Epithelial cell of prostate (primary cell): ENCODE results near the gene NECAB3.

Source experiments
- DNase-seq: peaks from one replicate; pipeline ENCODE4 v3.0.0-alpha.2; 2011; ENCODE audit warnings: low read depth, low spot score
- H3K27ac ChIP-seq: fragments of 450-650 bp; 2 replicates; pipeline ENCODE4 v1.5.1; 2017; ENCODE audit warnings: mild to moderate bottlenecking

Gene NECAB3

DNA sequence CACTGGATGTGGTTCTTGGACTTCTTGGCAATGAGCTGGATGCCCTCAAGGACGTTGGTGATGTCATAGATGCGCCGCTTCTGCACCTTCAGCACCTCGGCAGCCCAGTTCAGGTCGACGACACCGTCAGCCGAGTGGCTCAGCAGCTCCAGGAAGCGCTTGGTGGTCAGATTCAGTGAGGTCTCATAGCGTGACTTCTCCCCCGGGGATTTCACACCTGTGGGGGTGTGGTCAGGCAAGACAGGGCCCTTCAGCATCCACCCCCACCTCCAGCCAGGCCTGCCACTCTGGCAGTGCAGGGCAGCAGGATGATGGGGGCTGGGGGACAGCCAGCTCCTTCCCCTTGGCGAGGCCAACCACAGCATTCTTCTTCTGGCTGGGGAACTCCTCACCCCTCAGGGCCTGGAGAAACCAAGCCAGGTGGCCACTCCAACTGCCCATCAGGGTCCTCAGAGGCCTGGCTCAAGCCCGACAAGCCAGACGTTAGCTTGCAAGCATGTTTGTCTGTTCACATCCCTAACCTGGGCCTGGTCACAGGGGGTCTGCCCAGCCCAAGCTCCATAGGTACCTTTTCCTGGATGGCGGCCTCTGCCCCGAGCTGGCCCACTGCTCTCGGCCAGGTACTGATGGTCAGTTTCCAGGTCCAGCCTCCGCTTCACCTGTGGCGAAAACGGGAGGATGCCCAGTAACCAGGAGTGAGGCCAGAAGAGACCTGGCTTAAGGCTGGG, 5.7 kb upstream of the NECAB3 start:
- DNase-seq: no peak

DNA sequence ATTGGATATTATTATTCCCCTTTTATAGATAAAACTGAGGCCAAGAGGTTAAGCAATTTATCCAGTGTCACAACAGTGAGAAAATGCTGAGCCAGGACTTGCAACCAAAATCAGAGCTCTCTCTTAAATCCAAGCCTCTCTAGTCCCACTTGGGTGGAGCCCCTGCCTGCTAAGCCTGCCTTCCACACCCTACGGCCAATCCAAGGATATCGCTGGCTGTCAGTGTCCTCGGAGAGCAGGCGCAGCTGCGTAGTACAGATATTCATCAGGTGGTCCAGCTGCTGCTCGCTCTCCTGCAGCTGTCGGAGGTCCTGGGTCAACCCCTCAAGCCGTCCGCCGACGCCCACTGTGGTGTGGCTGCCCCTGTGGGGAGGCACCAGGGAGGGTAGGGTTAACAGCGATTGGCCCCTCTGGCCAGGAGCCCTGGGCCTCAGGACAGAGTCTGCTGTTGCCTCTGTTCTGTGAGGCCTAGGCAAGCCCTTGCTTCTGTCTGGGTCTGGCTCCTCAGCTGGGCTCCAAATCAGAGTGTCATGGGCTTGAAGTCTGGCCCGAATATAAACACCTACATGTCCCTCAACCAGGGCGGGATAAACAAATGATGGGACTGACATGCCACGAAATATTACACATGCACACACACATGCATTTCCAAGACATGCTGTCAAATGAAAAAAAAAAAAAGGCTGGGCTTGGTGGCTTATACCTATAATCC, 3.9 kb upstream of the NECAB3 start:
- DNase-seq: no peak
- no peak overlapping the region for H3K27ac ChIP-seq

More for the DNA sequence above, 5.7 kb upstream of the NECAB3 start:
- H3K27ac ChIP-seq: no peak overlapping the region

DNA sequence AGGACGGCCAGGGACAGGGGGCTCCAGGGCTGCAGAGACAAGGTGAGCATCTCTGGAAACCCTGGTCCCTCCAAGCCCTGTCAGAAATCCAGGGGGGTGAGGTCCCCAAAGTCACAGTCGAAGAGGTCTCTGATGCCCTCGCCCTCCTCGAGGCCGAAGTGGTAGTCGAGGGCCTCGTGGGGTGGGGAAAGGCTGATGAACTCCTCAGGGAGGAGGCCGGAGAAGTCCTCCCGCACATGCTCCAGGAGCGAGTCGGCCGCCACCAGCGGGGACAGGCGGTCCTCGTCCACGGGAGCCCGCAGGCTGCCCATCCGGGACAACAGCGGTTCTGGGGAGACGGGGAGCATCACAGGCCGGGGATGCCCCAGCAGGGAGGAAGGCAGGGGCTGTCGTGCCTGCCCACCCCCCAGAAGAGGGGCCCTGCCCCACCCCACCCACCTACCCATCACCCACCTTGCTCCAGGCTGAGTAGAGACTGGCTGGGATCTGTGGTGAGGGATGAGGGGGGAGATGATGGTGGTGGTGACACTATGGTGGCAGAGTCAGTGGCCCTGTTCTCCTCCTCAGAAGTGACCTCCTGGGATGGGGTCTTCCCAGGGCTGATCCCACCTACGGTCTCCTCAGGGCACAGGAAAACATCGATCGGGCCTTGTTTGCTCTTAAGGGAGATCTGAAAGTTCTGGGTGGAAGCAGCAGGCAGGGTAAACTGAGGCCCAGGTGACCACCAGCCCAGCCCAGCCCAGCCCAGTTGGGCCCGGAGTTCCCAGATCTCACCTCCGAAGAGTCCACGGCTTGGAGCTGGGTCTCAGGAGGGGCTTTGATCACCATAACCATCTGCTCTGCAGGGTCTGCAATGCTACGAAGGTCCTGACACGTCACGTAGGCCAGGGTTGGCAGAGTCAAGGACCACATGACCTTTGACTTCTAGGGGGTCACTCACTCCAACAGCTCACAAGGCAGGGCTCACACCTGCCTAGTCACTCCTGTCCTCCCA, 2.7 kb upstream of the NECAB3 start:
- no peak overlapping the region for H3K27ac ChIP-seq
- DNase-seq: no peak

DNA sequence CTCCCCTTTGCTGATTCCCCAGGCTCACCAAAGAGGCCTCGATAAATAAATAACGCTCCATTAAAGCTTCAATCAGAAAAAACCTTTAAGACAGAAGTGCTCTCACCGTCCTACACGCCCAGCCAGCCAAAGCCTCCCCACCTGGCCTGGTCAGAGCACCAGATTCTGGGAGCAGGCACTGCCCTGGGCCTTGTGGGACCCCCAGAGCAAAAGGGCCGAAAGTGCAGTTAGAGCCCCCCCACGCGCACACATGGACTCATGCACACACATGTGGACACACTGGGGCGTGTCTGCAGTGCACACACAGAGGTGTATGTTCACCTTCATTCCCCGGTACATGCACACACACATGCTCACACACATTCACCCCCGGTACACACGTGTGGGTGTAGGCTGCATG, 1.9 kb upstream of the NECAB3 start:
- no peak overlapping the region for H3K27ac ChIP-seq
- no peak for DNase-seq

DNA sequence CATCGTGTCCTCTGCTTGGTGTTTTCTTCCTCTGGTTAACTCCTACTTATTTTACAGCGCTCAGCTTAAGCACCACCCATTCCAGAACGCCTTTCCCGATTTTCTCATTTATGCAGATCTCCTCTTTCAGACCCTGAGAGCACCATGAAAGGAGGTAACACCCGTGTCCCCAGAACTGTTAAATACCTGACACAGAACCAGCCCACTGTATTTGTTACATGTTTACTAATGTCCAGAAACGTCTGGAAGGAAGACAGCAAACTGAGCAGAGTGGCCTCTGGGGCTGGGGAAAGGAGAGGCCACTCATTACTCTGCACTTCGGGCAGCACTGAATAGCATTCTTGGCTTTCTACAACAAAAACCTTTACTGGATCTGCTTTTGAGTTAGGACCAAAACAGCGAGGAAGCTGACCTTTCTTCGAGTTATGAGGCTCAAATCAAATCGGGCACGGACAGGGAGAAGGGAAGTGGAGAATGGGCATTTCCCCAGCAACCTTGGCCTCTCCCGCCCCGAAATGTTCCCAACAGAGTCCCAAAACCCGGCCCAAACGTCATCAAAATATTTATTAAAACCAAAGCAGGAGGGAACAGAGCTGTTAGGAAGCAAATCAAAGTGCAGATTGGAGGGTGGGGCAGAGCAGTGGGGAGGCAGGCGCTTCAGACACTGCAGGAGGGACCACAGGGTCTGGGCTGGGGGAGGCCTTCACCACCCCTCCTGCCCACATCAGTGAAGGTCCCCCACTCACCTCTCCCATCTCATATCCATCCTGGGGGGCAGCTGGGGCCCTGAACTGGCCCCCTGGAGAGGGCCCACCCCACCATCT, 1.1 kb upstream of the NECAB3 start:
- DNase-seq: no peak

DNA sequence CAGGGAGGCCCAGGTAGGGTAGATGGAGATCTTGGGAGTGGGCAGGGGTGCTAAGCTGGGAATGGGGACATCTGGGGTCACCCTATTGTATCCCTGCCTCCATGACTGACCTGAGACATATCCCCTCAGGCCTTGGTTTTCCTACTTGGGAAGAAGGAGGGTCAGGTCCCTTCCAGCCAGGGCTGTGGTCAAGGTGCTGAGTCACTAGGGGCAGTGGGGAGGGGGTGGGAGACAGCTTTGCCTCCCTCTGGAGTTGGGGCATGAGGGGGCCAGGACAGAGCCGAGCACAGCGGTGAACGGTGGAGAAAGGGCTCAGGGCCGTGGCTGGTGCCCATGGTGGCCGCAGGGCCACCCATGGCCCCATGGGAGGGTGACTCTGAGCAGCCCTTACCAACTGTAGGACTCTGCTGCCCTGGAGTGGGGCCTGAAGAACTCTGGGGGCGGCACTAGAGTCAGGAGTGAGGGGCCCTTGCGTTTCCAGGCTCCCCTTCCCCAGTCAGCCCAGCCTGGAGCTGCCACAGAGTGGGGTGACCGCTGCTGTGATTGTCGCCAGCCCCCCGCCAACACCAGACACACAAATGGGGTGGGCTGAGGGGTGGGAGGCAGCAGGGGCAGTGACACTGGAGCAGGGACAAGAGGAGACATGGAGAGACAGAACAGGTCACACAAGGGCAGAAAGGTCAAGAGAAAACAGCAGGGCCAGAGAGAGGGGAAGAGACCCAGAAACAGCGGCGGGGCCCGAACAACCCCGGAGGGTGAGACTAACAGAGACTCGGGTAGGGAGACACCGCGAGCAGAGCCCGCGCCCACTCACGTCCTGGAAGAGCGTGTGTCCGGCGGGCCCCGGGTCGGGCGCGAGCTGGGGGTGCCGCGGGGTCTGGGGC, 576 bp downstream of the NECAB3 start:
- DNase-seq: no peak

More for the DNA sequence above, 1.1 kb upstream of the NECAB3 start:
- H3K27ac ChIP-seq: no peak overlapping the region

DNA sequence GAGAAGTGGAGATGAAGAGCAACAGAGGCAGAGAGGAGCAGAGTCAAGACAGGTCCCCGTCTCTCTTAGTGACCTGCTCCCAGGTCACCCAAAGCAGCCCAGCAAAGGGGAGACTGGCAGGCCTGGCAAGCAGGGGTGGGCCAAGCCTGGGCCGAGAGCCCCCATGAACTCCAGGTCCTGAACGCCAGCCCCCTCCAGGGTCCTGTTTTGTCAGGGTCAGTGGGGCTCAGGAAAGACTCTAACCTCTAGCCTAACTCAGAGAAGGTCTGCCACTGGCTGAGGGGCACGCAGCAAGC, 1.2 kb downstream of the NECAB3 start:
- no peak overlapping the region for H3K27ac ChIP-seq
- no peak for DNase-seq

More for the DNA sequence above, 576 bp downstream of the NECAB3 start:
- no peak overlapping the region for H3K27ac ChIP-seq

DNA sequence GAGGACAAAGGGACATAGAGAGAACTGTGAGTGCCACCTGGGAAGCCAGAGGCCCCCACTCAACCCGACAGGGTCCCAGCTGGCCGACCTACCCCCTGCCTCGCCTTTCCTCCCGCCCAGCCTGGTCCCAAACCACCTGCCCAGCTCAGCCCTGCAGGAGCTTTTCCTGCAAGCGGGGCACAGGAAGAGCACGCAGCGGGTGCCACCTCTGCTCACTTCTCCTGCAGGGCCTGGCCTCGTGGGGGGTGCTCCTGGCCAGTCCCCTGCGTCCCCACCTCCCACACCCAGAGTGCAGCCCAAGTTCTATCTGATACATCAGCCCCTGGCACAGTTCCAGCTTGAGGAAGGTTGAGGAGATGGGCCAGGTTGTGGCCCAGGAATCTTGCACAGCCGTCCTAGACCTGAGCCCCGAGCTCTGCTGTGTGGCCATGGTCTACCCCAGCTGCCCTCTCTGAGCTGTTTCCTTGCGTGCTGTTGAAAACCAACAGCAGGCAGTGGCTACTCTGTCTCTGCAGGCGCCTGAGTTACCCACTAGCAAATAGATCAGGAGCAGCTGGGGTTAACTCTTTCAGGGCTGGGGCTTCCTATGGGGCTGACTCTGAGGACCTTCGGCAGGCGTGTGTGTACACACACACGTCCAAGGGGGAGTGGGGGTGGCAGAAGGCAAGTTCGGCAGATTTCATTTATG, 1.7 kb downstream of the NECAB3 start:
- no peak overlapping the region for H3K27ac ChIP-seq
- no peak for DNase-seq

DNA sequence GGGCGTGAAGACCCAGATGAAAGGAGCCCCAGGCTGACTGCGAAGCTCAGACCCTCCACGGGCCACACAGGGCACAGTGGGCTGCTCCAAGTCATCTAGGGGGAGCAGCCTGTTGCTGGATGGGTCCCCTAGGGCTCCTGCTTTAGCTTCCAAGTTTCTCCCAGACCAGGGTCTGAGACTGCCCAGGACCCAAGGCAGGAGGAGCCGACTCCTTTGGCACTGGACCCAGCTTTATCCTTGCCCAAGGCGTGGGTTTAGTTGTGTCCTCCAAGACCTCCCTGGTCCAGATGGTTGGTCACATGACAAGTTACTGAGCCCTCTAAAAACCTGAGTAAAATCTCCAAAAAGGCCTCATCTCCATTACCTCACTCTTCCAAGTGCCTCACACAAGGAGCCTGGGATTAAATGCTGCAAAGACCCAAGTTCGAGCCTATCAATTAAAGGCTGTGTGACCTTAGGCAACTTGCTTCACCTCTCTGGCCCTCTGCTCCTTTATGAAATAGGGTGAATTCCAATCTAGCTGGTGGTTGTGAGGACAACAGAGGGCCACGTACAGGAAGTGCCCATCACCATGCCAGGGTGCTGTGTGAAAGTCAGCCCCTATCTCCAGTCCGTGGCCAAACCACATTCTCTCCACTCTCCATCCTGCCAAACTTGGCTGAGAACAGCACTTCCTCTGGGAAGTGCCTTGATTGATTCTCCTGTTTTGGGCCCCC, 2.5 kb downstream of the NECAB3 start:
- H3K27ac ChIP-seq: no peak overlapping the region
- no peak for DNase-seq

DNA sequence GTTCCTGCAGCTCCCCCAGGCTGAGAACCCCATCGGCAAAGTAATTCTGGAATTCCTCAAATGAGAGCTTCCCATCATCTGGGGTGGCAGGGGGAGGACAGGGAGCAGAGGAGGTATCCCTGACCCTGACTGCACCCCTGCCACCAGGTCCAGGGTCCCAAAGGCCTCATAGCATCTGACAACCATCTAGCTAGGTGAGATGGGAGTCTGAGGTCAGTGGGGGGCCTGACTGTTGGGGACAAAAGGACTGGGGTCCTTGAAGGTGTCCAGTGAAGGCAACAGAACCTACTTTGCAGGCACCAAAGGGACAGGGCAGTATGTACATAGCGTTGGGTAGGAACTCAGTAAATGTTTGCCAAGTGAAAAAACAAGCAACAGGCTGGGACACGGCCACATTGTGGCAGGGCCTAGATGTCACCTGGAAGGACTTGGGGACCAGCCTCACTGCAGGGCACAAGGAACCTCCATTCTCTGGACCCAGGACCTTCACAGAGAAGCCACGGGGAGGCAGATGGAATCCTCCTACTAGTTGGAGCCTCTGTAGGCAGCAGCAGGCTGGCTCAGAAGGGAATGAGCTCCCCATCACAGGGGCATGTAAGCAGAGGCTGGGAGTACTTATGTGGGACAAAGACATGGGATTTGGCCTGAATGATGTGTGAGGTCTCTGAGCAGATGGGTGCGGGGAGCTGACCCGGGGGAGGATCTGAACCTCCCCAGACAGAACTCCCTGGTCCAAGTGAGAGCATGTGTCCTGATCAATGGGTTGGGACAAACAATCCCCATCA, 3.3 kb downstream of the NECAB3 start:
- DNase-seq: no peak
- no peak overlapping the region for H3K27ac ChIP-seq

DNA sequence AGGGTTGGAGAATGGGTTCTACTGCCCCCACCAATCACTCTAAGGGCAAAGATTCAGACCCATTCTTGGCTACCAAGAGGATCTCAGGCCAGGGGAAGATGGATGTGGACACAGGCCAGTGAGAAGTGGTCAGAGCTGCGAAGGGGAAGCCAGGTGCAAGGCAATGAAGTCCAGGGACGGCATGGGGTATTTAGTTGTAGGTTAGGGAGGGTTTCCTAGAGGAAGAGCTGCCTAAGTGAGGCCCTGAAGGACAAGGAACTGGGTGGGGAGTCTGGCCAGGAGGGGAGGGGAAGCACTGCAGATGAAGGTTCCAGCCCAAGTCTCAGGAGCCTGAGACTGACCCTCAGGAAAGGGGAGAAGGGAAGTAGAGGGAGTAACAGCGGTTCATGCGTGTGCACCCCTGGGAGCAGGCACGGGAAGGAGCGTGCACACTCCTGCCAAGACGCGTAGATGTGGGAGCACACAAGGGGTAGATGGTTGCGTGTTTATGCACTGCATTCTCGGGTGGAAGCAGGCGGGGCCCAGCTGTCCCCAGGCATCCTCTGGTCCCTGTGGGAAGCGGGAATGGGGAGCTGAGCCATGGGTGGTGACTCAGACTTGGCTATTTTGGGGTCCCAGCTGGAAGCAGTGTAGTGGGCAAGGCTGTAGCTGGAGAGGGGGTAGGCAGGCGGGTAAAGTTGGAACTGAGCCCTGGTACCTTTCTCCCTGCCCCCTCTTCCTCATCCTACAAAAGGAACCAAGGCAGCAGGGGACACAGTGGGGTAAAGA, 4.2 kb downstream of the NECAB3 start:
- H3K27ac ChIP-seq: no peak overlapping the region
- no peak for DNase-seq

DNA sequence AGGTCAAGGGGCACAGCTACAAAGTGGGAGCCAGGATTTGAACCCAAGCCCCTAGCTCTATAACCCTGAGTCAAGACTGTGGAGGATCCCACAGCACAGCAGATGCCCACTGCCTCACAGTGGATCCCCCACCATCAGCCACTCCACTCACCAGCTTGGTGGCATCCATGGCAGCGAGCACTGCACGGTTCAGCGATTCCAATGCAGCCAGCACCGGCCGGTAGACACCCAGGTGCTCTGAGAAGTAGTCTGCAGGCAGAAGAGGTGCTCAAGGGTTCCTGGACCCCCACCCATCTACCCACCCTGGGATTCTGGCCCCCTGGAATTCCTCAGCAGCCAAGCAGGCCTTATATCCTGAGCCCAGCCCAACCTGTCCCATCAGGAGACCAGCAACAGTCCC, 5.0 kb downstream of the NECAB3 start:
- H3K27ac ChIP-seq: no peak overlapping the region
- DNase-seq: no peak

DNA sequence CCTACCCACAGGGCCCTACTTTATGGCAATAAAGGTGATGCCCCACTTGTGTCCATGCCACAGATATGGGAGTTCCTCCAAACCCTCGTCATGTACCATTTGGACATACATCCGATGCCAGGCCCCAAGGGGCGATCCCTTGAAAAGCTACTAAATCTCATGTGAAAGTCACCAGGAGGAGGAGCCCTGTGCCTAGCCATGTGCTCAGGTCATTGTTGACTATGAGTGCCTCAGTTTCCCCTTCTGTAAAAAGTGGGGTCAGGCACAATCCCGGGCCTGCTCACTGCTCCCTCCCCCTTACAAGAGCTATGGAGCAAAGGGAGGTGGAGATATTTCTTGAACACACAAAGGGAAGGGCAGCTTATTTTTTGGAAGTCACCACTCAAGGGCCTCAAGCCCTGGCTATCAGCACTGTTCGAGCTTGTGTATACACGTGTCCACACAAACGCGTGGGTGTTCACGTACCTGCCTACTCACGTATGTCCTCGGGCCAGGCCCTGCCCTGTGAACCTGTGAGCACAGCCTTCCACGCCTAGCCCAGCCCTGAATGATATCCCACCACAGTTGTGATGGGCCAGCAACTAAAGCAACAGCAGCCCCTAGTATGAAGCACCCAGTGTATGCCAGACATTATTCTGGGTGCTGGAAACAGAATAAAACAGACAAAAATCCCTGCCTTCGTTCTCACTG, 5.6 kb downstream of the NECAB3 start:
- no peak overlapping the region for H3K27ac ChIP-seq
- DNase-seq: no peak

DNA sequence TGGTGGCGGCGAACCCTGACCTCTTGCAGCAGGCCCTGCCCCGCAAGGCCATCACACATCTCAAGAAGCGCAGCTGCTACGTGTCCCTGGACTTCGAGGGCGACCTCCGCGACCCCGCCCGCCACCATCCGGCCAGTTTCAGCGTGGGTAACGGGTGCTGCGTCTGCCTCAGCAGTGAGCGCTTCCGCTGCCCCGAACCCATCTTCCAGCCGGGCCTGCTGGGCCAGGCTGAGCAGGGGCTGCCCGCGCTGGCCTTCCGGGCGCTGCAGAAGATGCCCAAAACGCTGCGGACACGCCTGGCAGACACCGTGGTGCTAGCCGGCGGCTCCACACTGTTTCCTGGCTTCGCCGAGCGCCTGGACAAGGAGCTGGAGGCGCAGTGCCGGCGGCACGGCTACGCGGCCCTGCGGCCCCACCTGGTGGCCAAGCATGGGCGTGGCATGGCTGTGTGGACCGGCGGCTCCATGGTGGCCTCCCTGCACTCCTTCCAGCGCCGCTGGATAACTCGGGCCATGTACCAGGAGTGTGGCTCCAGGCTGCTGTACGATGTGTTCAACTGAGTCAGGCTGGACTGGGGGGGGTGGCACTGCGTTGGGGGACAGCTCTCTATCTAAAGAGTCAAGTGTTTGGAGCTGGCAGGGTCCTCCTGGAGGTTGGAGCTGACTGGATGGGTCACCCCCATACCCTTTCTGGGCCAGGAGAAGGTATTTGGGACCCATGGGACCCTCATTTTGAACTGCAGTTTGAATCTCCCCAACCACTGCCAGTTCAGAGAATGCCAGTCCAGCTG, 6.4 kb downstream of the NECAB3 start:
- DNase-seq: no peak
- peak overlapping the region; percentile 74 for H3K27ac ChIP-seq

DNA sequence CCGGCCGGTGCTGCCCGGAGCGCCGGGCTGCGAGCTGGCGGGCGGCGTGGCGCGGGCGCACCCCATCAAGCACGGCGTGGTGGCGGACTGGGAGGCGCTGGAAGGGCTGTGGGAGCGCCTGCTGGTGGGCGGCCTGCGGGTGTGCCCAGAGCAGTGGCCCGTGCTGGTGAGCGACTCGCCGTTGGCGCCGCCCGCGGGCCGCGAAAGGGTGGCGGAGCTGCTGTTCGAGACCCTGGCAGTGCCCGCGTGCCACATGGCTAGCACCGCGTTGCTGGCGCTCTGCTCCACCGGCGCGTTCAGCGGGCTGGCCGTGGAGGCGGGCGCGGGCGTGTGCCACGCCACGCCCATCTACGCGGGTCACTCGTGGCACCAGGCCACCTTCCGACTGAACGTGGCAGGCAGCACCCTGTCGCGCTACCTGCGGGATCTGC, 7.0 kb downstream of the NECAB3 start:
- no peak for DNase-seq
- peak overlapping the region; percentile 74 for H3K27ac ChIP-seq
